ENCODE measurements around the gene PAGE2. TPM values are rescaled to one million over a fixed set of nuclear protein-coding genes. Genes with fewer than 3 reads are reported as not detected.
A peak's percentile ranks its signal among the peaks of the same experiment; 100 is the strongest.
"Not testable (repeated sequence)": the region's sequence is repeated elsewhere in the genome, so short reads cannot be mapped to it uniquely, and the experiment has no call there.

The PAGE2 gene
- total RNA-seq, 1 experiment from 2014 or later = not detected

- no peak for DNase-seq (ENCODE audit: low read depth)
Observed at GRCh38 chrX:55123900-55124299, 35.1 kb downstream of the PAGE2 start.

GRCh38 chrX:55127692-55128091 lies 38.9 kb downstream of the PAGE2 start:
- peak; percentile 54 for DNase-seq (ENCODE audit: low read depth)

GRCh38 chrX:55129361-55129760 lies 40.5 kb downstream of the PAGE2 start:
- no peak for DNase-seq (ENCODE audit: low read depth)

GRCh38 chrX:55130481-55130880 lies 41.7 kb downstream of the PAGE2 start:
- no peak for DNase-seq (ENCODE audit: low read depth)

- no peak for DNase-seq (ENCODE audit: low read depth)
Observed at GRCh38 chrX:55132416-55132815, 43.6 kb downstream of the PAGE2 start.

- DNase-seq (ENCODE audit: low read depth) = peak; percentile 12
Observed at GRCh38 chrX:55135171-55135570, 46.4 kb downstream of the PAGE2 start.

- not testable (repeated sequence) for DNase-seq (ENCODE audit: low read depth)
Observed at GRCh38 chrX:55140800-55141199, 52.0 kb downstream of the PAGE2 start.

Other genes starting within 250 kb of the PAGE2 start
- 21.3 and 21.5 TPM in 2 replicates for gene TRO, start 168.2 kb upstream of the PAGE2 start, total RNA-seq (2014; rRNA removed)
- 0.26 TPM in 1 of 2 replicates, not detected in the other for gene PFKFB1, start 94.8 kb upstream of the PAGE2 start, total RNA-seq (2014; rRNA removed)
- 19.1 and 19.2 TPM in 2 replicates for gene APEX2, start 88.7 kb upstream of the PAGE2 start, total RNA-seq (2014; rRNA removed)
- not detected in 2 replicates for gene ALAS2, start 58.0 kb upstream of the PAGE2 start, total RNA-seq (2014; rRNA removed)
- gene PAGE2B, start 14.0 kb upstream of the PAGE2 start, total RNA-seq (2014; rRNA removed) = not detected in 2 replicates
- gene PAGE5, start 131.3 kb downstream of the PAGE2 start, total RNA-seq (2014; rRNA removed) = not detected in 2 replicates
- not detected in 2 replicates for gene PAGE3, start 175.9 kb downstream of the PAGE2 start, total RNA-seq (2014; rRNA removed)

All from LHCN-M2 (cell line).